CMK (cell line): Measurements from ENCODE around the gene UGT1A9.

Source experiments
- DNase-seq: peaks from one replicate; pipeline ENCODE4 v3.0.0-alpha.2; 2010; ENCODE audit warnings: low read depth

Gene UGT1A9

GRCh38 chr2:233817361-233817911 lies 145.7 kb downstream of the UGT1A9 start:
- DNase-seq: no peak

DNA sequence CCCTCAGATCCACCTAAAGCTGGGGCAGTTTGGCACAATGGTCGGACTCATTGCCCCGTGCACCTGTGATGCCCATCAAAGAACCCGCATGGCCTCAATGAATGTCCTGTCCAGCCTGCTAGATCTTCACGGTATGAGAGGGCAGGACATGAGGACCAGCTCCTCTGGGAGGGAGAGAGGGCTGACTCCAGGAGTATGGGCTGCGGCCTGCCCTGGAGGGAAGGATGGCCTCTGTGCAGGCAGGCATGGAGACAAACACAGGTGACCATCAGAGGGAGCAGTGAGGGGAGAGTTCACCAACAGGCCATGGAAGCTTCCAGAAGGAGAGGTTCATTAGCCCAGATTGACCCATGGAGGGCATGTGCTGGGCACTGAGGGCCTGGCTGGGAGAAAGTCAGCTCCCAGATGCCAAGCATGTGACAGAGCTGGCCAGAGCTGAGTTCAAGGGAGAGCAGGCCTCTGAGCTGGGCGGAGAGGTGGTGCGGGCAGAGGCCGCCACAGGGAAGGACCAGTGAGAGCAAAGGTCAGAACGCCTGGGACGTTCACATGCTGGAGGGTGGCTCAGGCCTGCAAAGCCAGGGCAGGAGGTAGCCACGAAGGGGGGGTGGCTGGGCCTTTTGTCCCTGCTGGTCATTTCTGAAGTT lies 146.4 kb downstream of the UGT1A9 start:
- no peak for DNase-seq

DNA sequence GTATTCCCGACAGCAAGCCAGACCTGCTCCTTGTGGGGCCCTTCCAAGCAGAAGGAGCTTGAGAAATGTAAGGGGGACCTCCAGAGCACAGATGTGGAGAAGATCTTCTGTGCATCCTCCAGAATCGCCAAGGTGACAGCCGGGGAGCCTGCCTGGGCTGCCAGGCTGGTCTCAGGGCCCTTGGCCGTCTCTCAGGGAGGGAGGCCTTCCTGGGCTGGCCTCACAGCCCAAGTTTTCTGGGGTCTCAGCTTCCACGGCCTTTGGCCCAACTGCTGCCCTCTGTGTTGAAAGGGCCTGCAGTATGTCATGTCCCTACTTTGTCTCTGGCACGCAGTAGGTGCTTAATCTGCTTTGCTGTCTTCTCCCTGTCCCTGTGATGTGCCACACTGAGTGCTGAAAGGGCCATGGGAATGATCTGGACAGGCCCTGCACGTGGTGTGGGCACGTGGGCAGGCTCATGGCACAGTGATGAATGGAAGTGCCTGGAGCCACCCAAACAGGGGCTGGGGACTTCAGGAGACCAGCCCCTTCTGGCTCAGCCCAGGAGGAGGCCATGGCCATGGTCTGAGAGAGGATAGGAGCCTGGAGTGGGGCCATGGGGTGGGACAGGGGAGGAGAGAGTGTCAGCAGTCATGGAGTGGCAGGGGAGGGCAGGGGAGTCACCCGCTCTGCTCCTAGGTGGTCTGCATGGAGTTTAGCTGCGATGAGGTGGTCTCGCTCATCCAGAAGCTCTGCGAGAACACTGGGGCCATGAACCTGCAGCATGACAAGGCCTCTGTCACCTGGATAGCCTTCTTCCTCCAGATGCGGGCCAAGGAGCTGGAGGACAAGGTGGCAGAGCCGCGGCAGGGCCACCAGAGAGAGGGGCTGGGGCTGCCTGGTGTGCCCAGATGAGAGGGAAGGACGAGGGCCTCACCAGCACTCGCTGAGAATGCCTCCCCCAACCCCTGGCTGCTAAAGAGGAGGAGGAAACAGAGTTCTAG lies 147.2 kb downstream of the UGT1A9 start:
- no peak for DNase-seq

DNA sequence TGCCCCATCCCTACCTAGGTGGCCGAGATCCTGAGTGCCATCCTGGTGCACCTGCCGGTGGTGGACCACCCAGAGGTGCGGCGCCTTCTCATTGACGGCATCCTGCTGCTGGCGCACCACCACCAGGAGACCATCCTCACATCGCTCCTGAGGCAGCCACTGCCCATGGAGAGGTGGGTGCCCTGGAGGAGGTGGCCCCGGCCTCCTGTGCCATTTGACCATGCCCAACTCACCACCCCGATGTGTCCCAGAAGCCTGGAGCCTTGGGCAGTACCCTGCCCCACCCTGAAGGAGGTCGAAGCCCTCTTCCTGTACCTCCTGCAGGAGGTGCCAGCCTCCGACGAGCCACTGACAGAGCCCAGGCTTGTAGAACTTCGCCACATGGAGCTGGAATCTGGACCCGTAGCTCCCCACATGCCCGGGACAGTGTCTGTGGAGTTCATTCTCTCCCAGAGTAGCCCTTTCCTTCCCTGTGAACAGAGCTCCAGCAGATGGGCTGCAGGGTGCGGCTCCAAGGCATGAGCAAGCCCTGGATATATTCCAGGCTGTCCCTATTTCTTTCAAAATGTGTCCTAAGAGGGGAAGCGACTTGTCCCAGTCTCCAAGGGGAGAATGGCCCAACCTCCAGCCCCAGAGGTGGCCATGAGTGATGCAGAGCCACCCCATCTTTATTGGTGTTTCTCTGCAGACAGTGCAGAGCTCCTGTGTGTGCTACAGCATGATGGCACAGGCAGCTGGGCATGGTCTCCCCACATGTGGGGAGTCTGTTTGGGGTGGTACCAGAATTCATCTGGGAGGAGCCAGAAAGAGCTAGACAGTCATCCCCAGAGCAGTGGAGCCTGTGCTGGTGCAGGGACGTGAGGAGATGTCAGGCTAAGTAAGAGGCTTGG lies 148.4 kb downstream of the UGT1A9 start:
- no peak for DNase-seq

DNA sequence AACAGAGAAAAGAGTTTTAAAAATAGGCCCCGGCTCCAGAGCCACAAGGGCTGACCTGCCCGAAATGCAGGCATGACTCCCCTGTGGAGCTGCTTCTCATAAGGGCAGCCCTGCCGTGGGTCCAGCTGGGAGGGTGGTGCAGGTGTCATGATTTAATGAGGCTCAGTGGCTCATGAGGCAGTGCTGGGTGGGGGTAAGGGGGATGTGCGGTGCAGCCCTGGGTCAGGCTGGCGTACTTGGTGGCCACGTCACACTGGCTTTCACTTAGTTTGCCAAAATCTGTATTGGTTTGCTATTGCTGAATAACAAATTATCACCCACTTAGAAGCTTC lies 149.0 kb downstream of the UGT1A9 start:
- DNase-seq: no peak

- DNase-seq: no peak
Observed at GRCh38 chr2:233821196-233821595, 149.5 kb downstream of the UGT1A9 start.

- no peak for DNase-seq
Observed at GRCh38 chr2:233821709-233822100, 150.0 kb downstream of the UGT1A9 start.

DNA sequence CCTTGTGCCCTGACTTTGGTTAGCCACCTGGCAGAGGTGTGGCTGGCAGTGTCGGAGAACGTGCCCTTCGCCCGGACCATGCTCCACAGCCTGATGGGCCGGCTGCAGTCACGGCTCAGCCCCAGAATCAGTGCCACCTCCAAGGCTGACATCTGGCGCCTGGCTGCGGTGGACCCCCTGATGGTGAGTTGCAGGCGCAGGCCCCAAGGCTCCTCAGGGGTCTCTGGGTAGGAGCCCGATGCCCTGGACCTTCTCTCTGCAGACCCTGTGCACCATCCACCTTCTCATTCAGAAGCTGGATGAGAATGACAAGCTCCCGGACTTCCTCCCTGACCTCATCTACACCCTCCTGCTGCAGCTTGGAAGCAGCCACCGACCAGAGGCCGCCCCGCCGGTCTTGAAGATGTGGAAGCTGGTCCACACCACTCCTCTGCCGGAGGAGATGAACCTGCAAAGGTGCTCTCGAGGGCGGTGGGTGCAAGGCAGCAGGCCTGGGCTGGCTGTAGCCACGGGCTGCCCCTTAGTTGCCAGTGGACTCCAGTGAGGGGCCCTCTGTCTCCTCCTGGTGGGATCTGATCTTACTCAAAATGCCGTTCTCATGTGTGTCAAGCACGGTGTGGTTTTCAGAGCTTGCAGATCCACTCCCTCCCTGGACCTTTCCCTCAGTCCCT lies 150.5 kb downstream of the UGT1A9 start:
- no peak for DNase-seq
